ENCODE data around the gene NINJ2.
A peak's percentile ranks its signal among the peaks of the same experiment; 100 is the strongest.

Gene NINJ2

GRCh38 chr12:619346-619745 is 43.9 kb downstream of the NINJ2 start:
- H3K4me3 ChIP-seq (ENCODE audit: low read depth, low read length) = no peak overlapping the region
- TF ChIP-seq, protein P1, sequence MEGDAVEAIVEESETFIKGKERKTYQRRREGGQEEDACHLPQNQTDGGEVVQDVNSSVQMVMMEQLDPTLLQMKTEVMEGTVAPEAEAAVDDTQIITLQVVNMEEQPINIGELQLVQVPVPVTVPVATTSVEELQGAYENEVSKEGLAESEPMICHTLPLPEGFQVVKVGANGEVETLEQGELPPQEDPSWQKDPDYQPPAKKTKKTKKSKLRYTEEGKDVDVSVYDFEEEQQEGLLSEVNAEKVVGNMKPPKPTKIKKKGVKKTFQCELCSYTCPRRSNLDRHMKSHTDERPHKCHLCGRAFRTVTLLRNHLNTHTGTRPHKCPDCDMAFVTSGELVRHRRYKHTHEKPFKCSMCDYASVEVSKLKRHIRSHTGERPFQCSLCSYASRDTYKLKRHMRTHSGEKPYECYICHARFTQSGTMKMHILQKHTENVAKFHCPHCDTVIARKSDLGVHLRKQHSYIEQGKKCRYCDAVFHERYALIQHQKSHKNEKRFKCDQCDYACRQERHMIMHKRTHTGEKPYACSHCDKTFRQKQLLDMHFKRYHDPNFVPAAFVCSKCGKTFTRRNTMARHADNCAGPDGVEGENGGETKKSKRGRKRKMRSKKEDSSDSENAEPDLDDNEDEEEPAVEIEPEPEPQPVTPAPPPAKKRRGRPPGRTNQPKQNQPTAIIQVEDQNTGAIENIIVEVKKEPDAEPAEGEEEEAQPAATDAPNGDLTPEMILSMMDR (IDR thresholded peaks at IDR 0.05; ENCODE audit: borderline replicate concordance, insufficient read depth, low read depth, low read length) = no peak

DNA sequence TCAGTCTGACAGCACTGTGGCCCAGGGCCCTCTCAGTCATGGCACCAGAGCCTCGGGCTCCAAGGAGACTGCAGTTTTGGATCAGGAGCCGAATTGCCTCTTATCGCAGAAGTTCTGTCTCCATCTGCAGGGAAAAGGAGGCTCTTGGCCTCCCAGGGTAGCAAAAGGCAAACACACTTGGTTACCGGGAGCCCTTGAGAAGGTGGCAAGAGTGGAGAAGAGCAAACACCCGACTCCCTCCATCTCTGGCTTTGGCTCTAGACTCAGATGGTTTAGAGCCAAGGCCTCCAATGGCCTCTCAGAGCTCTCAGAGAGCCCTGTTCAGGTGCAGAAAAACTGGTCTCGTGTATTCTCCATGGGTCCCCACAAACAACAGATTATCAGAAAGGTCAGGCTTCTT is 44.6 kb downstream of the NINJ2 start:
- TF ChIP-seq, protein P1 (IDR thresholded peaks at IDR 0.05; ENCODE audit: borderline replicate concordance, insufficient read depth, low read depth, low read length) = no peak
- no peak overlapping the region for H3K4me3 ChIP-seq (ENCODE audit: low read depth, low read length)

DNA sequence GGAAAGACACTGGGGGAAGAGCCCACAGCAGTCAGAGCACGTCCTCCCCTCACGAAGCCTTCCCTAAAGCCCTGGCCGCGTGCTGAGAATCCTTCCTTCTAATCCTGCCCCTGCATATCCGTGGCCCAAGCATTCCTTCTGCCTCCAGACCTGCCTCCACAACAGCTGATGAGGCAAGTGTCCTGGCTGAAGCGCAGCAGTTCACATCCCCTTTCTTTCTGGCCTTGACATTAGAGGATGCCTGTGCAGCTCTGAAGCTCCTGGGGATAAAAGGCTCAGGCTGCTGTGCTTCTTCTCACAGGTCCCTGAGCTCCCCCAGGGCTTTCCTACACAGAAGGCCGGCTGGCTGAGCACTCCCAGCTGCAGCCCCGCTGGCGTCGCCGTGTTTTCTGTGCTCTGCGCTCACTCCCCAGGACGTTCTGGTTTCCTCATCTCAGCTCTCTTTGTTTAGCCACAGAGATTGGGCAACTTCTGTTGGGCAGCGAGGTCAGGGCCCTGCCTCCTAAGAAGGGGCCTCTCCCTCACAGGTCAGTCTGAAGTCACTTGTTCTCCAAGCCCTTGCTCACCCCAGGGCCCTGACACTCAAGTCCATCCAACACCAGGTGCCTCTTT is 45.8 kb downstream of the NINJ2 start:
- TF ChIP-seq, protein P1 (IDR thresholded peaks at IDR 0.05; ENCODE audit: borderline replicate concordance, insufficient read depth, low read depth, low read length) = no peak
- no peak overlapping the region for H3K4me3 ChIP-seq (ENCODE audit: low read depth, low read length)

DNA sequence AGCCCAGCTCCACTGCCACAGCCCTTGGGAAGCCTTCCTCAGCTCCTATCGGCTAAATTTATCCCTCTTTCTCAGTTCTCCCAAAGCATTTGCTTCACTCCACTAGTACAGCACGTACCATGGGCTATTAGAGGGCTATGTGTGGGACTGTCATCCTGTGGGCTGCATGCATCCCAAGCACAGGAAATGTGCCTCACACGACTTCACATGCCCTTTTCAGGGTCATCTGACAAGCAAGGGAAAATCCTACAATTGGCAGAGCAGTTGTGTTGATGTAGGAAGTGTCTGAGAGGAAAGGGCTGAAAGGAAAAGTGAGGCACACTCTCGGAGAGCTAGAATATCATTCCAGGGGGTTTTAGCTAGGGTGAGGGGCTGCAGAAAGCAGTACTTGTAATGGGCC is 47.6 kb downstream of the NINJ2 start:
- no peak overlapping the region for H3K4me3 ChIP-seq (ENCODE audit: low read depth, low read length)
- TF ChIP-seq, protein P1 (IDR thresholded peaks at IDR 0.05; ENCODE audit: borderline replicate concordance, insufficient read depth, low read depth, low read length) = no peak

- TF ChIP-seq, protein P1 (IDR thresholded peaks at IDR 0.05; ENCODE audit: borderline replicate concordance, insufficient read depth, low read depth, low read length) = peak; percentile 57
- no peak overlapping the region for H3K4me3 ChIP-seq (ENCODE audit: low read depth, low read length)
Measured at GRCh38 chr12:614411-614970, 48.8 kb downstream of the NINJ2 start.

DNA sequence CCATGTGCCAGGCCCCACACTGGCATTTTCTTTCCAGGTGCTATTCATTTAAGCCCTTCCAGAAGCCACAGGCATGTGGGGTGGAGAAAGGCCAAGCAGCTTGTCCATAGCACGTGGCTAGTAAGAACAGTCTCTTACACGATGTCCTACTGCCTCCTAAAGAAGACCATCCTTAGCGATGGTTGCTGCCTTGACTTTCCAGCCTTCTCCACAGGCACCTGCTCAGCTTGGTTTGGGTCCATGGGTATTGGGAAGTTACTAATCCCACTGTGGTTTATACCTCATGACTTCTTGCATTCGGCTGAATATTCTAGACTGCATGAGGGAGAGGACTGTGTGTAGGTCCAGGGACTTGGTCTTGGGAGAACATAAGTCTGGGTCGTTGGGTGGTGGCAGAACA is 49.2 kb downstream of the NINJ2 start:
- no peak overlapping the region for H3K4me3 ChIP-seq (ENCODE audit: low read depth, low read length)
- TF ChIP-seq, protein P1 (IDR thresholded peaks at IDR 0.05; ENCODE audit: borderline replicate concordance, insufficient read depth, low read depth, low read length) = no peak

GRCh38 chr12:612886-613285 is 50.4 kb downstream of the NINJ2 start:
- TF ChIP-seq, protein P1 (IDR thresholded peaks at IDR 0.05; ENCODE audit: borderline replicate concordance, insufficient read depth, low read depth, low read length) = no peak
- no peak overlapping the region for H3K4me3 ChIP-seq (ENCODE audit: low read depth, low read length)

All from GM12875 (cell line).